Heart right ventricle (tissue), 16 donors: ENCODE results near the gene ZNF621. TPM values are rescaled to one million over a fixed set of nuclear protein-coding genes. Genes with fewer than 3 reads are reported as not detected.

Experiments used
- ATAC-seq, 8 donors: fragments of 200-7000 bp; cut with Tn5 transposase; one replicate each; pipeline ENCODE4 v1.9.1; 2020; ENCODE audit warnings: mild to moderate bottlenecking in 8 of 8, moderate library complexity in 8 of 8, moderate number of reproducible peaks in 1 of 8
- DNase-seq, 2 donors: peaks; one replicate each; pipeline ENCODE4 v3.0.0-alpha.2; 2020
- H3K27ac ChIP-seq, 10 donors: fragments of 200-600 bp; sonication (generic) in 2 of 10; one replicate each; pipeline versions ENCODE4 v1.5.0 to v1.8.0; 2020 to 2022; ENCODE audit warnings: mild to moderate bottlenecking in 3 of 10
- H3K27me3 ChIP-seq, 7 donors: fragments of 200-600 bp; one replicate each; pipeline ENCODE4 v1.8.0; 2021 to 2022; ENCODE audit warnings: mild to moderate bottlenecking in 2 of 7
- H3K36me3 ChIP-seq, 9 donors: fragments of 200-600 bp; sonication (generic) in 1 of 9; one replicate each; pipeline versions ENCODE4 v1.5.0 to v1.8.0; 2020 to 2022; ENCODE audit warnings: mild to moderate bottlenecking in 2 of 9
- H3K4me1 ChIP-seq, 9 donors: fragments of 200-600 bp; sonication (generic) in 1 of 9; one replicate each; pipeline versions ENCODE4 v1.5.0 to v1.8.0; 2020 to 2022; ENCODE audit warnings: mild to moderate bottlenecking in 4 of 9
- H3K4me3 ChIP-seq, 10 donors: fragments of 200-600 bp; sonication (generic) in 2 of 10; one replicate each; pipeline versions ENCODE4 v1.5.0 to v1.8.0; 2020 to 2022; ENCODE audit warnings: mild to moderate bottlenecking in 7 of 10, moderate library complexity in 2 of 10
- H3K9me3 ChIP-seq, 11 donors: fragments of 200-600 bp in 10 of 11; sonication (generic) in 2 of 11; one replicate each; pipeline versions ENCODE4 v1.5.0 to v1.8.0; 2013 to 2022; ENCODE audit warnings: mild to moderate bottlenecking in 2 of 11, control low read depth in 1 of 11, moderate library complexity in 1 of 11
- CTCF ChIP-seq, 9 donors: fragments of 200-600 bp; sonication (generic) in 2 of 9; IDR thresholded peaks; one replicate each; pipeline versions ENCODE4 v1.5.0 to v1.8.0; 2021 to 2022; ENCODE audit warnings: antibody characterized with exemption in 9 of 9, mild to moderate bottlenecking in 5 of 9, moderate library complexity in 1 of 9
- WGBS, 2 donors: extraction: QIAGEN DNeasy Blood & Tissue Kit; methylation state at CpG; one replicate each; pipeline ENCODE4 v1.1.7; 2013; ENCODE audit warnings: inconsistent platforms in 1 of 2; 5-methylcytosine and 5-hydroxymethylcytosine counted together
- intact Hi-C, 10 donors: fragments of 100-400 bp; cut with DNase I; formaldehyde crosslinking; loops; one replicate each; pipeline versions ENCODE4 v1.11.1 to v1.14.2; 2022
- polyA plus RNA-seq, 2 donors: library from polyadenylated mRNA; stranded (reverse); fragments of 200-250 nt; gene quantifications; one replicate each; pipeline ENCODE4 v1.2.3, GENCODE V29; 2013
- total RNA-seq, 10 donors: library from RNA; stranded (reverse); fragmentation: NEBNext Ultra II Directional in 3 of 10; extraction: Animal tissue kit (Norgen Biotek cat#: 25700) in 3 of 10; gene quantifications; one replicate each; pipeline versions ENCODE4 v1.2.1 to v1.2.4, GENCODE V29; 2021 to 2023
- donor health status: Arrhythmogenic right ventricular cardiomyopathy.
- donor health status: ischemic (EF 13 %, LVEDD 7.1; RV severe dilation, severe dysfunction).
- donor health status: healthy with polysubstance abuse.
- donor health status: DM: no; HTN: yes; CAD: no.
- donor health status: DM: no; HTN: no; CAD: no.
- donor health status: ischemic (EF 25% LVEDD 6.9; RV normal size, moderate dysfunction).
- donor health status: ischemic (EF 25% LVEDD 5.7; RV mildly dilated, moderate dysfunction).
- donor health status: healthy.
- donor health status: DM: yes; HTN: yes; CAD: no.
- donor health status: Ischemic cardiomyopathy.
- donor health status: ischemic (EF 35%, LVEDD 5.7; RV mildly dilated, moderate dysfunction).
- donor health status: nonischemic (EF 11% LVEDD 7.7; RV severe dilation, severe dysfunction).
- donor health status: DM: yes; HTN: yes; CAD: no.
- donor health status: PGD.
- donor health status: ischemic (EF 29% LVEDD 5.4; RV normal size, mild dysfunction).
- donor health status: nonischemic (EF 23%, LVEDD 6.1; RV moderate dilation, normal function).

Gene ZNF621
- total and polyA plus RNA-seq, 12 donors: 5.5 to 14.6 (median 10.5) TPM

GRCh38 chr3:40532252-40532651 lies 7.5 kb downstream of the ZNF621 start:
- Histone ChIP-seq H3K27me3 (no peaks in the 10 kb centered on the region), H3K4me1 (no peaks in the 10 kb centered on the region), H3K27ac (no peak overlapping the region), H3K9me3 (peaks cover 0 to 61% (median 10%) of the 10 kb centered on the region in 11 donors), H3K36me3 (peaks cover 9 to 100% (median 82%) of the 10 kb centered on the region in 9 donors), H3K4me3 (no peak overlapping the region)
- no peak for TF ChIP-seq CTCF (IDR thresholded peaks at IDR 0.05)
- ATAC-seq: no peak
- intact Hi-C loops: no loop called here
- 95% methylated on average over 5 of the region's 5 CpGs for WGBS, 2 donors
- DNase-seq: no peak

- H3K4me1 ChIP-seq: no peaks in the 10 kb centered on the region
- no peak overlapping the region for H3K27ac ChIP-seq
- no peak for TF ChIP-seq CTCF (IDR thresholded peaks at IDR 0.05)
- no peaks in the 10 kb centered on the region for H3K27me3 ChIP-seq
- no peak overlapping the region for H3K4me3 ChIP-seq
- peaks cover 0 to 81% (median 11%) of the 10 kb centered on the region in 11 donors for H3K9me3 ChIP-seq
- peaks cover 9 to 100% (median 88%) of the 10 kb centered on the region in 9 donors for H3K36me3 ChIP-seq
- intact Hi-C loops: no loop called here
- DNase-seq (no peak), ATAC-seq (no peak)
These were observed 9.5 kb downstream of the ZNF621 start for GRCh38 chr3:40534283-40534682.

GRCh38 chr3:40546816-40547215 lies 22.1 kb downstream of the ZNF621 start:
- TF ChIP-seq CTCF (IDR thresholded peaks at IDR 0.05): no peak
- no peaks in the 10 kb centered on the region for H3K4me1 ChIP-seq
- H3K4me3 ChIP-seq: no peak overlapping the region
- H3K27ac ChIP-seq: no peak overlapping the region
- DNase-seq: no peak
- peaks cover 0 to 3% (median 0%) of the 10 kb centered on the region in 11 donors for H3K9me3 ChIP-seq
- H3K36me3 ChIP-seq: no peaks in the 10 kb centered on the region
- H3K27me3 ChIP-seq: no peaks in the 10 kb centered on the region
- intact Hi-C loops: no loop called here
- ATAC-seq: peak in 3 of 8 donors; percentile 56 to 68 (median 60)
- WGBS, 2 donors: 56 to 65% methylated on average over 1 of the region's 1 CpG

- TF ChIP-seq CTCF (IDR thresholded peaks at IDR 0.05): no peak
- ATAC-seq (no peak), DNase-seq (no peak)
- no peaks in the 10 kb centered on the region for H3K27me3 ChIP-seq
- H3K36me3 ChIP-seq: no peaks in the 10 kb centered on the region
- intact Hi-C loops: no loop called here
- 95 to 100% methylated on average over 1 of the region's 1 CpG for WGBS, 2 donors
- H3K27ac ChIP-seq: no peak overlapping the region
- H3K9me3 ChIP-seq: peaks cover 0 to 3% (median 0%) of the 10 kb centered on the region in 11 donors
- H3K4me3 ChIP-seq: no peak overlapping the region
- H3K4me1 ChIP-seq: no peaks in the 10 kb centered on the region
These were observed 25.4 kb downstream of the ZNF621 start for GRCh38 chr3:40550167-40550566.
